ENCODE data around the gene KCNJ4.

The KCNJ4 gene

GRCh38 chr22:38431266-38432010 is 23.6 kb downstream of the KCNJ4 start:
- no peak for DNase-seq (ENCODE audit: low read depth, low spot score)

DNA sequence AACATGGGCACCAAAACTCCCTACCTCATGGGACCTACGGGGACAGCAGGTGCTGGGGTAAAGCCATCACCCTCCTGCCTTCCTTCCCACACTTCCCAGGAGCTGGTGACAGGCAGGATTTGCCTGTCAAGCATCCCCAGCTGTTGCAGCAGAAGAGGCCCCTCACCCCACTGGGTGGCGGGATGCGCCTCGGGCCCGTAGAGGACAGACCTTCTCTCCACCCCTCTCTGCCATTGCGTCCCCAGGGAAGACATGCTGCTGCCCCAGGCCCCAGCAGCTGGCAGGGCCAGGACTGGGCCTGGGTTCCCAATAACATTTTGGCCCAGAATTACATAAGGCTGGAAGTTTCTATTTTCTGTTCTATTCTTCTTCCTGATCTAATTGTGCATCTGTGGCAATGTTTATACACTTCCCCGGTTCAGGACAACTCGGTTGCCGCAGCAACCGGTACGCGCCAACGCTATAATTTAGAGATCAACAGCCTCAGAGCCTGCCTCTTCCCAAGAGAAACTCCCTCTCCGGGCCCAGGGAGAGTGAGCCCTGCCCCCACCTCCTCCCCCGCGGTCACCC is 25.4 kb downstream of the KCNJ4 start:
- DNase-seq (ENCODE audit: low read depth, low spot score): no peak

- no peak for DNase-seq (ENCODE audit: low read depth, low spot score)
Measured at GRCh38 chr22:38428714-38429113, 26.3 kb downstream of the KCNJ4 start.

DNA sequence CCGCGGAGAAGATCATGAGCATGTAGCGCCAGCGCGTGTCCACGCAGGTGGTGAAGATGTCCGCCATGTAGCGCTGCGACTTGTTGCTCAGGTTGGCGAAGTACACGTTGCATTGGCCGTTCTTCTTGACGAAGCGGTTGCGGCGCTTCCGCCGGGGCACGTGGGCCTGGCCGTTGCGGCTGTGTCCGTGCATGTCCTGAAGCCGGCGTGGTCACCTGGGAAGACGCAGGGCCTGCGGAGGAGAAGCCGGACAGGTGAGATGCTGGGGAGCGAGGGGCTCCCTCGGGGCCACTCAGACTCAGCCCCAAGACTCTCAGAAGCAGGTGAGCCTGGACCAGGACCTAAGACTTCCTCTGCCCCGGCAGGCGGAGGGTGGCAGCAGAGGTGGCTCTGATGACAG is 27.1 kb downstream of the KCNJ4 start:
- DNase-seq (ENCODE audit: low read depth, low spot score): no peak

DNA sequence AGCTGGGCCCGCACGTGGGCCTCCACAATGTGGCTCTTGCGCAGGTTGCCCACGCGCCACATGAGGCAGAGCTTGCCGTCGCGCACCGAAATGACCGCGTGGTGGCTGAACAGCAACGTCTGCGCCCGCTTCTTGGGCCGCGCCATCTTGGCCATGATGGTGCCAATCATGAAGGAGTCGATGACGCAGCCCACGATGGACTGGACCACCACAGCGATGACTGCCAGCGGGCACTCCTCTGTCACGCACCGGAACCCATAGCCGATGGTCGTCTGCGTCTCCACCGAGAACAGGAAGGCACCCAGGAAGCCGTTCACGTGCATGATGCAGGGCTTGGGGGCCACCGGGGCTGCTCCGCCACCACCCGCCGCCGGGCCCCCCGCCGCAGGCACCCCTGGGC is 27.5 kb downstream of the KCNJ4 start:
- DNase-seq (ENCODE audit: low read depth, low spot score): no peak

GRCh38 chr22:38426628-38427027 is 28.4 kb downstream of the KCNJ4 start:
- DNase-seq (ENCODE audit: low read depth, low spot score): no peak

GRCh38 chr22:38424525-38425080 is 30.4 kb downstream of the KCNJ4 start:
- no peak for DNase-seq (ENCODE audit: low read depth, low spot score)

GRCh38 chr22:38423512-38424503 is 31.2 kb downstream of the KCNJ4 start:
- no peak for DNase-seq (ENCODE audit: low read depth, low spot score)

- DNase-seq (ENCODE audit: low read depth, low spot score): no peak
Measured at GRCh38 chr22:38422611-38423511, 32.1 kb downstream of the KCNJ4 start.

- no peak for DNase-seq (ENCODE audit: low read depth, low spot score)
Measured at GRCh38 chr22:38420734-38421133, 34.3 kb downstream of the KCNJ4 start.

DNA sequence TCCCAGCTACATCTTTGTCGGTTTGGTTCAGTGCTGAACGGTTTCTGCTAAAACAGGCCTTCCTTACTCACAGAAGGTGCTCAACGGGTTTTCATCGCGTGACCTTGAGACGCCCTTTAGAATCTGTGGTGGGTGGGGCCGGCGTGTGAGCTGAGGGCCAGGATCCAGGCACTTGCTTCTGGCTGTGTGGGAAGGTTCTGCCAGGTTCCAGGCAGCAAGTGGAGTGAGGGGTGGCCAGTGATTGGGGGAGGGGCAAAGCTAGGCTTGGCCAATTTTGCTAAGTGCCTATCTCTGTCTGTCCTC is 35.2 kb downstream of the KCNJ4 start:
- no peak for DNase-seq (ENCODE audit: low read depth, low spot score)

GRCh38 chr22:38419121-38419857 is 35.7 kb downstream of the KCNJ4 start:
- DNase-seq (ENCODE audit: low read depth, low spot score): no peak

DNA sequence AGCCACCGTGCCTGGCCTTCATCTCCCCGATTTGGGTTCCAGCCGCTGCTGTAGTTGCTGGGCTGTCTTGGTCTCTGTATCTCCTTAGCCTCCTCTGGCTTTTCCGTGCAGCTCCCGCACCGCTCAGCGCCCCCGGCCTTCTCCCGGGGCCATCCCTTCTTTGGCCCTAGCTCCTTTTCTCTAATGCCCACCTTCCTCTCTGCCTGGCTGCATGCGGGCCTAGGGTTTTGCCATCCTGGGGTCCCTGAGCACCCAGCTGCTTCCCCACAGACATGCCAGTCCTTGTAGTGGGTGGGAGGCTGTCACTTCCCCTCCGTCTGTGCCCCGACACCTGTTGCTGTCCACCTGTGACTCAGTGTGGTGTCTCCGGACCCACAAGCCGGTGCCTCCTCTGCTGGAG is 36.4 kb downstream of the KCNJ4 start:
- no peak for DNase-seq (ENCODE audit: low read depth, low spot score)

GRCh38 chr22:38417252-38418060 is 37.5 kb downstream of the KCNJ4 start:
- no peak for DNase-seq (ENCODE audit: low read depth, low spot score)

GRCh38 chr22:38416621-38417251 is 38.3 kb downstream of the KCNJ4 start:
- no peak for DNase-seq (ENCODE audit: low read depth, low spot score)

GRCh38 chr22:38415561-38416321 is 39.3 kb downstream of the KCNJ4 start:
- no peak for DNase-seq (ENCODE audit: low read depth, low spot score)

DNA sequence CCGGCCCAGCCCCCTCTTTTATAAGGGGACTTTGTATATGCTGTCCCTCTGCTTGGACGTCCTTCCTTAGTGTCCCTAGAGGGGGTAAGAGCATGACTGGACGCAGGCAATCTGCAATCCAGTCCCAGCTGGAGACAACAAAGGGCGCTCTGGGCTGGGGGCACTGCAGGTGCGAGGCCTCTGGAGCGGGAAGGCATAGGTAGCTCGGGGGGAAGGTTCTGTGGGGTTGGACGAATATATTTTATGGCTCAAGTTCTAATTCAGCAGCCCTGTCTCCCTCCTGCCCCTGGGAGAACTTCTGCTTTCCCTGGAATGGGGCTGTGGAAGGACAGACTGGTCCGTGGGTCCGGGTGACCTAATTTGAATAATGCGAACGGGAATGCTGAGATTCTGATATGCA is 40.0 kb downstream of the KCNJ4 start:
- DNase-seq (ENCODE audit: low read depth, low spot score): no peak

GRCh38 chr22:38414009-38414395 is 41.0 kb downstream of the KCNJ4 start:
- DNase-seq (ENCODE audit: low read depth, low spot score): no peak
